K562 (cell line): ENCODE data around the gene RNF222. TPM values are rescaled to one million over a fixed set of nuclear protein-coding genes. Genes with fewer than 3 reads are reported as not detected.

Experiments
- CBX2 ChIP-seq: fragments of 200-600 bp; sonication (generic); IDR thresholded peaks from one replicate; pipeline ENCODE4 v1.6.1; 2012; ENCODE audit warnings: mild to moderate bottlenecking, low read length, inconsistent platforms; ENCODE audit not compliant: insufficient read depth, poor library complexity, severe bottlenecking
- CC2D1A ChIP-seq: fragments of 450-650 bp; IDR thresholded peaks from 2 replicates; pipeline ENCODE4 v1.6.1; 2017; ENCODE audit warnings: mild to moderate bottlenecking
- FOS ChIP-seq: IDR thresholded peaks from 3 replicates; pipeline ENCODE4 v1.6.1; 2011; ENCODE audit not compliant: insufficient read length; ENCODE audit errors: extremely low read depth
- HOXB6 ChIP-seq: fragments of 250-450 bp; sonication (Bioruptor Pico); IDR thresholded peaks from 2 replicates; pipeline ENCODE4 v1.5.1; 2022; ENCODE audit warnings: mild to moderate bottlenecking, borderline replicate concordance
- KDM4B ChIP-seq, 2 experiments: fragments of 450-650 bp in 1 of 2; sonication (generic) in 1 of 2; IDR thresholded peaks; 2 replicates each; pipeline ENCODE4 v1.6.1; 2016 to 2017; ENCODE audit warnings: borderline replicate concordance in 2 of 2, antibody characterized with exemption in 1 of 2, low read depth in 1 of 2, mild to moderate bottlenecking in 1 of 2
- MEF2A ChIP-seq: IDR thresholded peaks from 2 replicates; pipeline ENCODE4 v1.6.1; 2011; ENCODE audit warnings: low read depth, mild to moderate bottlenecking, low read length, moderate library complexity; ENCODE audit not compliant: control insufficient read depth
- MTA1 ChIP-seq: fragments of 450-650 bp; IDR thresholded peaks from 2 replicates; pipeline ENCODE4 v1.6.1; 2017; ENCODE audit warnings: borderline replicate concordance
- RBBP5 ChIP-seq: fragments of 200-600 bp; sonication (generic); IDR thresholded peaks from 2 replicates; pipeline ENCODE4 v1.6.1; 2012; ENCODE audit warnings: borderline replicate concordance, mild to moderate bottlenecking, low read length, control low read depth, inconsistent platforms; ENCODE audit not compliant: insufficient read depth, poor library complexity, severe bottlenecking
- SREBF1 ChIP-seq: fragments of 150-350 bp; IDR thresholded peaks from 2 replicates; pipeline ENCODE4 v1.6.1; 2014; ENCODE audit warnings: antibody characterized with exemption, low read depth, low read length, borderline replicate concordance
- THRA ChIP-seq: fragments of 450-650 bp; IDR thresholded peaks from 2 replicates; pipeline ENCODE4 v1.6.1; 2017; ENCODE audit warnings: mild to moderate bottlenecking, moderate library complexity
- THRAP3 ChIP-seq: fragments of 450-650 bp; IDR thresholded peaks from 2 replicates; pipeline ENCODE4 v1.6.1; 2016; ENCODE audit warnings: mild to moderate bottlenecking, inconsistent platforms, borderline replicate concordance
- ZFP30 ChIP-seq: fragments of 250-450 bp; sonication (Bioruptor Pico); IDR thresholded peaks from 2 replicates; pipeline ENCODE4 v1.8.0; 2022; ENCODE audit warnings: moderate library complexity, mild to moderate bottlenecking, inconsistent platforms, borderline replicate concordance
- ZHX1 ChIP-seq: fragments of 150-350 bp; conservative IDR thresholded peaks from 2 replicates; pipeline ENCODE4 v1.6.1; 2014; ENCODE audit warnings: low read length
- ZNF3 ChIP-seq: fragments of 250-450 bp; sonication (Bioruptor Pico); IDR thresholded peaks from 2 replicates; pipeline ENCODE4 v1.5.0; 2021; ENCODE audit warnings: mild to moderate bottlenecking, moderate library complexity
- ZNF449 ChIP-seq: fragments of 250-450 bp; sonication (Bioruptor Pico); IDR thresholded peaks from 2 replicates; pipeline ENCODE4 v1.8.0; 2022; ENCODE audit warnings: moderate library complexity, mild to moderate bottlenecking, inconsistent platforms
- ZNF830 ChIP-seq: fragments of 250-450 bp; sonication (Bioruptor Pico); IDR thresholded peaks from 2 replicates; pipeline ENCODE4 v1.5.0; 2021; ENCODE audit warnings: mild to moderate bottlenecking
- polyA plus RNA-seq, 8 experiments: library from polyadenylated mRNA; depleted of rRNA in 4 of 8; stranded (reverse) in 5 of 8; unstranded in 3 of 8; fragments of >200 nt; fragmentation: Nextera tagmentation in 2 of 8; fragmentation: Illumina TruSeq in 1 of 8; extraction: Ambion mirVana in 2 of 8; extraction: Trizol in 1 of 8; gene quantifications; 2 replicates each; pipeline versions ENCODE4 v1.2.1 to v1.2.3, GENCODE V29; 2011 to 2014; ENCODE audit warnings: inconsistent platforms in 1 of 8, missing spikeins in 1 of 8
- total RNA-seq, 7 experiments: library from RNA; depleted of rRNA in 6 of 7; stranded (reverse); fragments of >200 nt in 6 of 7; fragmentation: Illumina TruSeq in 2 of 7; extraction: Trizol in 2 of 7; gene quantifications; 2 replicates each; pipeline versions ENCODE4 v1.2.1 to v1.2.3, GENCODE V29; 2011 to 2021; ENCODE audit warnings: low replicate concordance in 1 of 7

The RNF222 gene
- total and polyA plus RNA-seq, 9 of the 15 experiments (the other 6 are each of a cell fraction or from before 2014, with no cell fraction given), result not detected

GRCh38 chr17:8436169-8436843 is 38.7 kb upstream of the RNF222 start (continued):
- TF ChIP-seq ZHX1 (no peak), RBBP5 (peak; percentile 60), MTA1 (no peak), FOS (no peak), KDM4B (IDR thresholded peaks at IDR 0.05; ENCODE audit: borderline replicate concordance in 2 of 2, low read depth in 1 of 2) (no peak), THRAP3 (no peak), ZNF830 (CRISPR knock-in tag) (no peak), SREBF1 (no peak), ZNF3 (CRISPR knock-in tag) (no peak), CBX2 (no peak), CC2D1A (peak; percentile 52; the same call in 1 of the 2 replicates), ZFP30 (CRISPR knock-in tag) (no peak), THRA (no peak), MEF2A (no peak), ZNF449 (no peak), HOXB6 (CRISPR knock-in tag) (no peak)
